PFSK-1 (cell line): ENCODE measurements around the gene SPTAN1.

ENCODE experiments used
- FOXP2 ChIP-seq: optimal IDR thresholded peaks from 2 replicates; pipeline ENCODE3; 2011; ENCODE audit warnings: borderline replicate concordance, control low read depth, inconsistent platforms; ENCODE audit not compliant: insufficient read depth; ENCODE audit errors: extremely low read length, extremely low read depth
- POLR2AphosphoS5 ChIP-seq: IDR thresholded peaks from 2 replicates; pipeline ENCODE4 v1.6.1; 2012; ENCODE audit warnings: low read depth, mild to moderate bottlenecking, control low read depth, low read length, moderate library complexity
- REST ChIP-seq, 2 experiments: IDR thresholded peaks; 2 replicates each; pipeline versions ENCODE4 v1.6.1 to v1.8.0; 2011 to 2012; ENCODE audit warnings: low read depth in 2 of 2, low read length in 2 of 2, control low read depth in 1 of 2, inconsistent platforms in 1 of 2, mild to moderate bottlenecking in 1 of 2, moderate library complexity in 1 of 2; ENCODE audit not compliant: insufficient read depth in 1 of 2
- SIN3A ChIP-seq: IDR thresholded peaks from 2 replicates; pipeline ENCODE4 v1.6.1; 2012; ENCODE audit warnings: mild to moderate bottlenecking, low read length, moderate library complexity, borderline replicate concordance; ENCODE audit not compliant: insufficient read depth
- TAF1 ChIP-seq: IDR thresholded peaks from 2 replicates; pipeline ENCODE4 v1.6.1; 2012; ENCODE audit warnings: low read length, control low read depth, borderline replicate concordance; ENCODE audit not compliant: insufficient read depth

GRCh38 chr9:128627127-128627715 lies 74.8 kb downstream of the SPTAN1 start:
- TF ChIP-seq SIN3A = no peak
- TF ChIP-seq POLR2AphosphoS5 = no peak
- no peak for TF ChIP-seq TAF1
- no peak for TF ChIP-seq REST (IDR thresholded peaks at IDR 0.05; ENCODE audit: insufficient read depth in 1 of 2, low read depth in 2 of 2, low read length in 2 of 2)
- no peak for TF ChIP-seq FOXP2
